WTC11 (cell line): Measurements from ENCODE around the gene EPYC. TPM values are rescaled to one million over a fixed set of nuclear protein-coding genes. Genes with fewer than 3 reads are reported as not detected.

ENCODE experiments used
- ATAC-seq: fragments of 200-7000 bp; cut with Tn5 transposase; 2 replicates; pipeline ENCODE4 v1.10.0; 2021; ENCODE audit warnings: mild to moderate bottlenecking, moderate library complexity
- CTCF ChIA-PET: fragments of 300-600 bp; sonication (Branson Sonifier 250); formaldehyde crosslinking; loops from one replicate; lab custom pipeline; 2021; ENCODE audit warnings: antibody characterized with exemption; lab: Charles Lee
- POLR2A ChIA-PET: fragments of 350-600 bp; sonication (Branson Sonifier 250); formaldehyde crosslinking; loops from one replicate; lab custom pipeline; 2021; ENCODE audit warnings: antibody characterized with exemption; lab: Charles Lee
- DNase-seq: peaks from one replicate; pipeline ENCODE4 v3.0.0; 2021; ENCODE audit warnings: low spot score
- H3K27ac Mint-ChIP-seq: 2 replicates; pipeline ENCODE4 v1.8.0; 2021; ENCODE audit warnings: mixed read lengths
- H3K27me3 Mint-ChIP-seq: 2 replicates; pipeline ENCODE4 v1.8.0; 2021; ENCODE audit warnings: low read depth, mild to moderate bottlenecking, moderate library complexity, mixed read lengths
- H3K36me3 Mint-ChIP-seq: 2 replicates; pipeline ENCODE4 v1.8.0; 2021; ENCODE audit warnings: mixed read lengths
- H3K4me1 Mint-ChIP-seq: 2 replicates; pipeline ENCODE4 v1.8.0; 2022; ENCODE audit warnings: mixed read lengths
- H3K4me3 Mint-ChIP-seq: 2 replicates; pipeline ENCODE4 v1.8.0; 2021; ENCODE audit warnings: mild to moderate bottlenecking, moderate library complexity, mixed read lengths
- H3K9me3 Mint-ChIP-seq: 2 replicates; pipeline ENCODE4 v1.8.0; 2021; ENCODE audit warnings: mixed read lengths
- ATF1 ChIP-seq: sonication (generic); formaldehyde crosslinking; IDR thresholded peaks from 2 replicates; pipeline ENCODE4 v1.8.1; 2023; ENCODE audit warnings: mild to moderate bottlenecking, moderate library complexity, missing genetic modification reagents
- CBFB ChIP-seq: sonication (generic); formaldehyde crosslinking; IDR thresholded peaks from 2 replicates; pipeline ENCODE4 v1.8.1; 2022; ENCODE audit warnings: mild to moderate bottlenecking, low read depth, missing genetic modification reagents
- ELF4 ChIP-seq: sonication (generic); formaldehyde crosslinking; IDR thresholded peaks from 2 replicates; pipeline ENCODE4 v1.8.1; 2022; ENCODE audit warnings: low read depth, mild to moderate bottlenecking, moderate library complexity, missing genetic modification reagents
- FOXP1 ChIP-seq: sonication (generic); formaldehyde crosslinking; IDR thresholded peaks from 2 replicates; pipeline ENCODE4 v1.8.0; 2022; ENCODE audit warnings: missing genetic modification reagents, mild to moderate bottlenecking, moderate library complexity, borderline replicate concordance
- GTF2I ChIP-seq: fragments of 250-450 bp; sonication (Bioruptor Pico); conservative IDR thresholded peaks from 2 replicates; pipeline ENCODE4 v1.4.0; 2021; ENCODE audit warnings: mild to moderate bottlenecking
- JUN ChIP-seq: sonication (generic); formaldehyde crosslinking; IDR thresholded peaks from 2 replicates; pipeline ENCODE4 v1.8.0; 2023; ENCODE audit warnings: mild to moderate bottlenecking, missing genetic modification reagents
- ZNF263 ChIP-seq: sonication (generic); formaldehyde crosslinking; IDR thresholded peaks from 2 replicates; pipeline ENCODE4 v1.8.1; 2022; ENCODE audit warnings: low read depth, mild to moderate bottlenecking, moderate library complexity, missing genetic modification reagents
- ZNF317 ChIP-seq: sonication (generic); formaldehyde crosslinking; IDR thresholded peaks from 2 replicates; pipeline ENCODE4 v1.8.1; 2023; ENCODE audit warnings: low read depth, mild to moderate bottlenecking, moderate library complexity, missing genetic modification reagents, borderline replicate concordance
- ZNF396 ChIP-seq: fragments of 250-450 bp; sonication (Bioruptor Pico); IDR thresholded peaks from 2 replicates; pipeline ENCODE4 v1.8.0; 2021; ENCODE audit warnings: mild to moderate bottlenecking, moderate library complexity, borderline replicate concordance
- ZNF423 ChIP-seq: fragments of 250-450 bp; sonication (Bioruptor Pico); IDR thresholded peaks from 2 replicates; pipeline ENCODE4 v2.1.2; 2022; ENCODE audit warnings: mild to moderate bottlenecking, moderate library complexity
- ZNF671 ChIP-seq: fragments of 250-450 bp; sonication (Bioruptor Pico); IDR thresholded peaks from 2 replicates; pipeline ENCODE4 v1.8.0; 2021; ENCODE audit warnings: mild to moderate bottlenecking
- total RNA-seq: library from RNA; stranded (reverse); gene quantifications from 3 replicates; pipeline ENCODE4 v1.2.3, GENCODE V29; 2021
- TF ChIP-seq, protein P1 (sequence below): fragments of 250-450 bp; sonication (Bioruptor Pico); IDR thresholded peaks from 2 replicates; pipeline ENCODE4 v1.8.0; 2021; ENCODE audit warnings: mild to moderate bottlenecking
- TF ChIP-seq, protein P2 (sequence below): fragments of 250-450 bp; sonication (Bioruptor Pico); IDR thresholded peaks from 2 replicates; pipeline ENCODE4 v1.9.0; 2021; ENCODE audit warnings: mild to moderate bottlenecking, borderline replicate concordance
- TF ChIP-seq, protein P3 (sequence below): sonication (generic); formaldehyde crosslinking; IDR thresholded peaks from 2 replicates; pipeline ENCODE4 v1.8.1; 2023; ENCODE audit warnings: mild to moderate bottlenecking, missing genetic modification reagents, moderate library complexity

Gene EPYC
- total RNA-seq, 1 experiment from 2014 or later = not detected

DNA sequence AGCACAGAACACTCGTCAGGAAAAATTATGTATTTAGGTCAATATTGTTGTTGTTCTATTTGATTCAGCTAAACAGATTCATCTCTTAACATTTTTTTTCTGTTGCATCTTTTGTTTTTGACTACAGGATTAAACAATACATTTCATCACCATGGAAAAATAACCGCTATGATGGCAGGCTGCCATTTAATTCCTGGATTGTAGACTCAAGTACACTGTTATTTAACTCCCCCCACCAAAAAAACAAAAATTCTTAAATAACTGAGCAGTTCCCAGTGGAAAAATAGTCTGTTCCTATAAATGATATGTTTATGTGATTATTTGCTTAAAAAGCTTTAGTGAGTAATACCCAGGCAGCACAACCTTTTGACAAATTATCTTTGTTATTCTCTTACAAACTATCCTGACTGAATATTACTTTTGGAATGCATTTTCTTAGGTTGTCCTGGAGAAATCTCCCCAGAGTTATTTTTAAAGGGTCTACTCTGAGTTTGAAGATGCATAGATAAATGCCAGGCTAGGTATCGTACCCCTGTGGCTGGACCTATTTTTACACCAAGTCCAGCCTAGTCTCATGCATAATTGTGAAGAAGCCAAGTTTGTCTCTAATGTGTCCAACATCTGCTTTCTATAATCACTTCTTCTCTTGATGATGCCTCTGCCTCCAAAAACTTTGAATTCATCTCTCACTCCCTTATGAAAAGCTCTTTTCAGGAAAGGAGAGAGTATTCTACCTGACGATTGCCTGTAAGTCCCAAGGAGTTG lies 49.4 kb upstream of the EPYC start:
- Mint-ChIP-seq H3K4me1 (no peaks in the 10 kb centered on the region; the same call in 1 of the 2 replicates), H3K9me3 (no peaks in the 10 kb centered on the region), H3K27ac (no peak overlapping the region), H3K27me3 (no peaks in the 10 kb centered on the region), H3K36me3 (no peaks in the 10 kb centered on the region), H3K4me3 (no peak overlapping the region)
- DNase-seq = no peak
- ATAC-seq = no peak
- CTCF ChIA-PET = no interaction called here
- POLR2A ChIA-PET = no interaction called here
- TF ChIP-seq CBFB (no peak), ZNF671 (CRISPR knock-in tag) (no peak), GTF2I (CRISPR knock-in tag) (no peak), ELF4 (CRISPR knock-in tag) (no peak), JUN (CRISPR knock-in tag) (no peak), ZNF317 (CRISPR knock-in tag) (no peak), FOXP1 (no peak)
- TF ChIP-seq, protein P1, sequence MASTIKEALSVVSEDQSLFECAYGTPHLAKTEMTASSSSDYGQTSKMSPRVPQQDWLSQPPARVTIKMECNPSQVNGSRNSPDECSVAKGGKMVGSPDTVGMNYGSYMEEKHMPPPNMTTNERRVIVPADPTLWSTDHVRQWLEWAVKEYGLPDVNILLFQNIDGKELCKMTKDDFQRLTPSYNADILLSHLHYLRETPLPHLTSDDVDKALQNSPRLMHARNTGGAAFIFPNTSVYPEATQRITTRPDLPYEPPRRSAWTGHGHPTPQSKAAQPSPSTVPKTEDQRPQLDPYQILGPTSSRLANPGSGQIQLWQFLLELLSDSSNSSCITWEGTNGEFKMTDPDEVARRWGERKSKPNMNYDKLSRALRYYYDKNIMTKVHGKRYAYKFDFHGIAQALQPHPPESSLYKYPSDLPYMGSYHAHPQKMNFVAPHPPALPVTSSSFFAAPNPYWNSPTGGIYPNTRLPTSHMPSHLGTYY (CRISPR knock-in tag) = no peak
- TF ChIP-seq, protein P2, sequence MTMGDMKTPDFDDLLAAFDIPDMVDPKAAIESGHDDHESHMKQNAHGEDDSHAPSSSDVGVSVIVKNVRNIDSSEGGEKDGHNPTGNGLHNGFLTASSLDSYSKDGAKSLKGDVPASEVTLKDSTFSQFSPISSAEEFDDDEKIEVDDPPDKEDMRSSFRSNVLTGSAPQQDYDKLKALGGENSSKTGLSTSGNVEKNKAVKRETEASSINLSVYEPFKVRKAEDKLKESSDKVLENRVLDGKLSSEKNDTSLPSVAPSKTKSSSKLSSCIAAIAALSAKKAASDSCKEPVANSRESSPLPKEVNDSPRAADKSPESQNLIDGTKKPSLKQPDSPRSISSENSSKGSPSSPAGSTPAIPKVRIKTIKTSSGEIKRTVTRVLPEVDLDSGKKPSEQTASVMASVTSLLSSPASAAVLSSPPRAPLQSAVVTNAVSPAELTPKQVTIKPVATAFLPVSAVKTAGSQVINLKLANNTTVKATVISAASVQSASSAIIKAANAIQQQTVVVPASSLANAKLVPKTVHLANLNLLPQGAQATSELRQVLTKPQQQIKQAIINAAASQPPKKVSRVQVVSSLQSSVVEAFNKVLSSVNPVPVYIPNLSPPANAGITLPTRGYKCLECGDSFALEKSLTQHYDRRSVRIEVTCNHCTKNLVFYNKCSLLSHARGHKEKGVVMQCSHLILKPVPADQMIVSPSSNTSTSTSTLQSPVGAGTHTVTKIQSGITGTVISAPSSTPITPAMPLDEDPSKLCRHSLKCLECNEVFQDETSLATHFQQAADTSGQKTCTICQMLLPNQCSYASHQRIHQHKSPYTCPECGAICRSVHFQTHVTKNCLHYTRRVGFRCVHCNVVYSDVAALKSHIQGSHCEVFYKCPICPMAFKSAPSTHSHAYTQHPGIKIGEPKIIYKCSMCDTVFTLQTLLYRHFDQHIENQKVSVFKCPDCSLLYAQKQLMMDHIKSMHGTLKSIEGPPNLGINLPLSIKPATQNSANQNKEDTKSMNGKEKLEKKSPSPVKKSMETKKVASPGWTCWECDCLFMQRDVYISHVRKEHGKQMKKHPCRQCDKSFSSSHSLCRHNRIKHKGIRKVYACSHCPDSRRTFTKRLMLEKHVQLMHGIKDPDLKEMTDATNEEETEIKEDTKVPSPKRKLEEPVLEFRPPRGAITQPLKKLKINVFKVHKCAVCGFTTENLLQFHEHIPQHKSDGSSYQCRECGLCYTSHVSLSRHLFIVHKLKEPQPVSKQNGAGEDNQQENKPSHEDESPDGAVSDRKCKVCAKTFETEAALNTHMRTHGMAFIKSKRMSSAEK = no peak

DNA sequence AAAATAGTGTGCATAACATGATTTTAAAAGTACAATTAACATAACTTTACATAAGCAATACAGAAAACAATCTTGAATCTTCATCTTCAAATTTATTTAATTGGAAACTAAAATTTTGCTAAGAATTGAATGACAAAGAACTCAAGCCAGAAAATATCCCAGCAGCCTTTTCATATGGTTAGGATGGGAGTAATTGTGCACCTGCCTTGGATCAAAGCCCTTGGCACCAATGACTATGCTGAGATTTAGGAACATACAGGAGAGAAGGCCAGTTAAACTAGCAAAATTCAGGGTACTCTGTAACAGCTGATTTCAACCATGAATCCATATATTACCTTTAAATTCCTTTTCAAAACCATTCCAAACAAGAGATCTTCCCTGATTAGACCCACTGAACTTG lies 47.3 kb upstream of the EPYC start:
- no peaks in the 10 kb centered on the region for H3K36me3 Mint-ChIP-seq
- DNase-seq = no peak
- H3K27ac Mint-ChIP-seq = no peak overlapping the region
- no peaks in the 10 kb centered on the region for H3K27me3 Mint-ChIP-seq
- ChIA-PET CTCF (no interaction called here), POLR2A (no interaction called here)
- no peaks in the 10 kb centered on the region for H3K4me1 Mint-ChIP-seq
- TF ChIP-seq ZNF423 (CRISPR knock-in tag) (no peak), ZNF396 (CRISPR knock-in tag) (no peak), ZNF263 (CRISPR knock-in tag) (no peak), CBFB (no peak), ATF1 (CRISPR knock-in tag) (no peak)
- TF ChIP-seq, protein P3, sequence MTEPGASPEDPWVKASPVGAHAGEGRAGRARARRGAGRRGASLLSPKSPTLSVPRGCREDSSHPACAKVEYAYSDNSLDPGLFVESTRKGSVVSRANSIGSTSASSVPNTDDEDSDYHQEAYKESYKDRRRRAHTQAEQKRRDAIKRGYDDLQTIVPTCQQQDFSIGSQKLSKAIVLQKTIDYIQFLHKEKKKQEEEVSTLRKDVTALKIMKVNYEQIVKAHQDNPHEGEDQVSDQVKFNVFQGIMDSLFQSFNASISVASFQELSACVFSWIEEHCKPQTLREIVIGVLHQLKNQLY = no peak
- TF ChIP-seq, all 79 proteins: peak for 0
- Mint-ChIP-seq H3K4me3 (no peak overlapping the region), H3K9me3 (no peaks in the 10 kb centered on the region)
- ATAC-seq = no peak

DNA sequence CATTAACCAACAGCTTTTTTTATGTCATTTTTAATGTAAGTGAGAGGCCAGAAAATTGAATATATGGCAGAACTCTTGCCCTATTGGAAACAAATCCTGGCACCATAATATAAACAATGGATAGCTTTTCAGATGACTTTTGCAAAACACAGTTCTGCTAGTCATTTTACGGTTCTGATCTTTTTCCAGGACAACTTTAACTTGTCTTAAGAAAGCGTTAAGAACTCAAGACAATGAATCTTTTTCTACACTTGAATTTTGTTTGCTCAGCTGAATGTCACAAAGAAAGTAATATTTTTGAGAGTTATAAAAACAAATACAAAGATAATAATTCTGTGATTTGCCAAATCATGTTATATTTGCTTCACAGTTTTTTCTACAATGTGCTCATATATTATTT lies 39.8 kb upstream of the EPYC start:
- H3K9me3 Mint-ChIP-seq = no peaks in the 10 kb centered on the region
- no peak overlapping the region for H3K4me3 Mint-ChIP-seq
- POLR2A ChIA-PET = no interaction called here
- peaks cover 6% of the 10 kb centered on the region for H3K4me1 Mint-ChIP-seq
- CTCF ChIA-PET = no interaction called here
- DNase-seq (no peak), ATAC-seq (no peak)
- H3K27ac Mint-ChIP-seq = no peak overlapping the region
- H3K36me3 Mint-ChIP-seq = no peaks in the 10 kb centered on the region
- TF ChIP-seq ZNF317 (CRISPR knock-in tag) (no peak), ZNF423 (CRISPR knock-in tag) (no peak)
- H3K27me3 Mint-ChIP-seq = no peaks in the 10 kb centered on the region; the same call in 1 of the 2 replicates
